OCI-LY1 (cell line): ENCODE data around the gene AHCYL1.

Experiments
- H2AFZ ChIP-seq: fragments of 200-600 bp; sonication (generic), shearing (Covaris generic); 2 replicates; pipeline ENCODE4 v1.6.0; 2014; ENCODE audit warnings: antibody characterized with exemption, mild to moderate bottlenecking, low read length
- H3F3A ChIP-seq: fragments of 200-600 bp; sonication (generic), shearing (Covaris generic); 2 replicates; pipeline ENCODE4 v1.6.0; 2014; ENCODE audit warnings: mild to moderate bottlenecking, antibody characterized with exemption, low read length, moderate library complexity; ENCODE audit not compliant: insufficient read depth
- H3K27ac ChIP-seq: fragments of 200-600 bp; sonication (generic); 2 replicates; pipeline ENCODE4 v1.5.1; 2014; ENCODE audit warnings: low read length, mixed run types, mild to moderate bottlenecking, low read depth; ENCODE audit not compliant: poor library complexity, severe bottlenecking
- H3K27me3 ChIP-seq: fragments of 200-600 bp; sonication (generic); 2 replicates; pipeline ENCODE4 v1.6.0; 2014; ENCODE audit warnings: antibody characterized with exemption, mild to moderate bottlenecking, low read length, moderate library complexity; ENCODE audit not compliant: insufficient read depth
- H3K36me3 ChIP-seq: fragments of 200-600 bp; sonication (generic); 2 replicates; pipeline ENCODE4 v1.6.1; 2014; ENCODE audit warnings: mild to moderate bottlenecking, antibody characterized with exemption, low read length, moderate library complexity, mixed read lengths; ENCODE audit not compliant: insufficient read depth
- H3K4me1 ChIP-seq: fragments of 200-600 bp; sonication (generic); 2 replicates; pipeline ENCODE4 v1.5.1; 2014; ENCODE audit warnings: mild to moderate bottlenecking, low read length, moderate library complexity; ENCODE audit not compliant: insufficient read depth, severe bottlenecking
- H3K4me2 ChIP-seq: fragments of 200-600 bp; sonication (generic), shearing (Covaris generic); 2 replicates; pipeline ENCODE4 v1.6.1; 2014; ENCODE audit warnings: low read length
- H3K4me3 ChIP-seq: fragments of 200-600 bp; sonication (generic); 2 replicates; pipeline ENCODE4 v1.5.1; 2014; ENCODE audit warnings: low read length, low read depth, mild to moderate bottlenecking, mixed read lengths; ENCODE audit not compliant: poor library complexity, severe bottlenecking
- H3K79me2 ChIP-seq: fragments of 200-600 bp; shearing (Covaris generic); 2 replicates; pipeline ENCODE4 v1.6.1; 2016; ENCODE audit warnings: mixed run types, low read length, mixed read lengths; ENCODE audit not compliant: insufficient read depth
- H3K9ac ChIP-seq: fragments of 200-600 bp; sonication (generic), shearing (Covaris generic); 2 replicates; pipeline ENCODE4 v1.6.1; 2014; ENCODE audit warnings: mild to moderate bottlenecking, low read length, mixed read lengths
- H3K9me2 ChIP-seq: fragments of 200-600 bp; sonication (generic), shearing (Covaris generic); 2 replicates; pipeline ENCODE4 v1.6.1; 2014; ENCODE audit warnings: low read depth, mild to moderate bottlenecking, low read length, mixed read lengths
- H3K9me3 ChIP-seq: fragments of 200-600 bp; shearing (Covaris generic); 2 replicates; pipeline ENCODE4 v1.6.1; 2014; ENCODE audit warnings: low read length, mixed read lengths
- H4K20me1 ChIP-seq: fragments of 200-600 bp; sonication (generic), shearing (Covaris generic); 2 replicates; pipeline ENCODE4 v1.6.0; 2016; ENCODE audit warnings: mild to moderate bottlenecking, low read length; ENCODE audit not compliant: insufficient read depth
- CTCF ChIP-seq: fragments of 200-600 bp; sonication (generic), shearing (Covaris generic); IDR thresholded peaks from 2 replicates; pipeline ENCODE4 v1.5.1; 2017; ENCODE audit warnings: mild to moderate bottlenecking, antibody characterized with exemption, low read length, moderate library complexity, mixed read lengths
- EZH2 ChIP-seq: fragments of 200-600 bp; sonication (generic), shearing (Covaris generic); IDR thresholded peaks from 2 replicates; pipeline ENCODE4 v1.8.0; 2017; ENCODE audit warnings: borderline replicate concordance, mixed run types, mild to moderate bottlenecking, antibody characterized with exemption, low read length, moderate library complexity, mixed read lengths

The AHCYL1 gene

GRCh38 chr1:110069404-110070281 lies 85.1 kb downstream of the AHCYL1 start:
- H3K27ac ChIP-seq = no peak overlapping the region
- TF ChIP-seq CTCF (no peak), EZH2 (no peak)
- no peaks in the 10 kb centered on the region for H3K36me3 ChIP-seq
- no peaks in the 10 kb centered on the region for H3F3A ChIP-seq
- no peaks in the 10 kb centered on the region for H3K79me2 ChIP-seq
- no peak overlapping the region for H3K4me2 ChIP-seq
- no peaks in the 10 kb centered on the region for H3K9me3 ChIP-seq
- no peak overlapping the region for H3K9ac ChIP-seq
- H4K20me1 ChIP-seq = no peaks in the 10 kb centered on the region
- no peak overlapping the region for H3K4me3 ChIP-seq
- peaks cover 3% of the 10 kb centered on the region; the same call in 1 of the 2 replicates for H3K27me3 ChIP-seq
- no peak overlapping the region for H2AFZ ChIP-seq
- no peaks in the 10 kb centered on the region for H3K4me1 ChIP-seq
- H3K9me2 ChIP-seq = no peaks in the 10 kb centered on the region

GRCh38 chr1:110070282-110070669 lies 85.7 kb downstream of the AHCYL1 start:
- H2AFZ ChIP-seq = no peak overlapping the region
- H4K20me1 ChIP-seq = no peaks in the 10 kb centered on the region
- H3K9ac ChIP-seq = no peak overlapping the region

GRCh38 chr1:110070671-110071242 lies 86.2 kb downstream of the AHCYL1 start, which contains the start of gene ALX3:
Gene ALX3 (minus strand): TSS chr1:110070672. CDS start chr1:110070612, 60 bp downstream.
- H3K9ac ChIP-seq = no peak within 1 kb of the TSS
- no peak within 1 kb of the TSS for H3K4me3 ChIP-seq
- no peak within 1 kb of the TSS for H3K4me2 ChIP-seq
- H2AFZ ChIP-seq = no peak within 1 kb of the TSS
- H3K27ac ChIP-seq = no peak within 1 kb of the TSS
- H3F3A ChIP-seq = no peaks in the 10 kb centered on the region
- no peaks in the 10 kb centered on the region for H3K36me3 ChIP-seq
- no peaks in the 10 kb centered on the region for H3K4me1 ChIP-seq
- no peaks in the 10 kb centered on the region for H4K20me1 ChIP-seq
- H3K9me3 ChIP-seq = no peaks in the 10 kb centered on the region
- TF ChIP-seq CTCF (no peak), EZH2 (no peak)
- no peaks in the 10 kb centered on the region for H3K79me2 ChIP-seq
- H3K9me2 ChIP-seq = no peaks in the 10 kb centered on the region
- peaks cover 3% of the 10 kb centered on the region; the same call in 1 of the 2 replicates for H3K27me3 ChIP-seq

More at GRCh38 chr1:110070282-110070669, 85.7 kb downstream of the AHCYL1 start:
- Histone ChIP-seq H3K36me3 (no peaks in the 10 kb centered on the region), H3F3A (no peaks in the 10 kb centered on the region), H3K27ac (no peak overlapping the region), H3K9me3 (no peaks in the 10 kb centered on the region), H3K4me3 (no peak overlapping the region), H3K27me3 (peaks cover 3% of the 10 kb centered on the region; the same call in 1 of the 2 replicates), H3K79me2 (no peaks in the 10 kb centered on the region), H3K4me2 (no peak overlapping the region), H3K9me2 (no peaks in the 10 kb centered on the region), H3K4me1 (no peaks in the 10 kb centered on the region)
- TF ChIP-seq EZH2 (no peak), CTCF (no peak)
